PC-3 (cell line): ENCODE data around the gene CSF1.

Source experiments
- CTCF ChIP-seq: fragments of 300-600 bp; sonication (generic); conservative IDR thresholded peaks from 2 replicates; pipeline ENCODE4 v1.5.1; 2017; ENCODE audit warnings: antibody characterized with exemption, low read depth, mild to moderate bottlenecking, low read length
- EZH2 ChIP-seq: fragments of 300-600 bp; sonication (generic); IDR thresholded peaks from one replicate; pipeline ENCODE4 v1.6.1; 2017; ENCODE audit warnings: antibody characterized with exemption, mild to moderate bottlenecking, low read length; ENCODE audit not compliant: unreplicated experiment
- EZH2phosphoT487 ChIP-seq: fragments of 300-600 bp; sonication (generic); IDR thresholded peaks from 2 replicates; pipeline ENCODE4 v1.6.1; 2018; ENCODE audit warnings: mild to moderate bottlenecking, antibody characterized with exemption, low read length, borderline replicate concordance

GRCh38 chr1:109877776-109878175 is 32.9 kb upstream of the CSF1 start:
- TF ChIP-seq EZH2 = no peak
- no peak for TF ChIP-seq CTCF
- no peak for TF ChIP-seq EZH2phosphoT487
